Loucy (cell line): ENCODE results near the gene CCDC127.

ENCODE experiments used
- H2AFZ ChIP-seq: fragments of 200-600 bp; sonication (generic); 2 replicates; pipeline ENCODE4 v1.6.0; 2016; ENCODE audit warnings: antibody characterized with exemption, mild to moderate bottlenecking, low read length, moderate library complexity
- H3F3A ChIP-seq: fragments of 200-600 bp; 2 replicates; pipeline ENCODE4 v1.6.0; 2016; ENCODE audit warnings: antibody characterized with exemption, low read depth, mild to moderate bottlenecking
- H3K27me3 ChIP-seq: fragments of 200-600 bp; sonication (generic); 2 replicates; pipeline ENCODE4 v1.6.1; 2014; ENCODE audit warnings: low read length, mild to moderate bottlenecking; ENCODE audit not compliant: insufficient read depth, poor library complexity, severe bottlenecking
- H3K36me3 ChIP-seq: fragments of 200-600 bp; sonication (generic); 2 replicates; pipeline ENCODE4 v1.6.1; 2016; ENCODE audit warnings: low read length; ENCODE audit not compliant: insufficient read depth
- H3K4me1 ChIP-seq: fragments of 200-600 bp; sonication (generic); 2 replicates; pipeline ENCODE4 v1.5.1; 2014; ENCODE audit warnings: low read length, mild to moderate bottlenecking; ENCODE audit not compliant: insufficient read depth, poor library complexity, severe bottlenecking
- H3K4me2 ChIP-seq: fragments of 200-600 bp; sonication (generic); 2 replicates; pipeline ENCODE4 v1.6.0; 2014; ENCODE audit warnings: antibody characterized with exemption, low read length, low read depth, mild to moderate bottlenecking; ENCODE audit not compliant: poor library complexity, severe bottlenecking
- H3K4me3 ChIP-seq: fragments of 200-600 bp; sonication (generic); 2 replicates; pipeline ENCODE4 v1.5.1; 2014; ENCODE audit warnings: low read length, mild to moderate bottlenecking, mixed read lengths; ENCODE audit not compliant: poor library complexity, severe bottlenecking
- H3K79me2 ChIP-seq: fragments of 200-600 bp; sonication (generic); 2 replicates; pipeline ENCODE4 v1.6.1; 2014; ENCODE audit warnings: low read length; ENCODE audit not compliant: insufficient read depth
- H3K9ac ChIP-seq: fragments of 200-600 bp; sonication (generic); 2 replicates; pipeline ENCODE4 v1.6.0; 2014; ENCODE audit warnings: mild to moderate bottlenecking, low read depth, low read length, moderate library complexity; ENCODE audit not compliant: poor library complexity, severe bottlenecking
- H3K9me2 ChIP-seq: fragments of 200-600 bp; sonication (generic); replicated peaks from 2 replicates; pipeline ENCODE4 v1.6.1; 2016; ENCODE audit warnings: low read depth, low read length, mixed read lengths
- H3K9me3 ChIP-seq: fragments of 200-600 bp; sonication (generic); 2 replicates; pipeline ENCODE4 v1.6.1; 2014; ENCODE audit warnings: mild to moderate bottlenecking, antibody characterized with exemption, low read length, low read depth; ENCODE audit not compliant: insufficient read depth
- H4K20me1 ChIP-seq: fragments of 200-600 bp; sonication (generic); 2 replicates; pipeline ENCODE4 v1.6.0; 2014; ENCODE audit warnings: antibody characterized with exemption, low read length, mild to moderate bottlenecking; ENCODE audit not compliant: insufficient read depth, poor library complexity, severe bottlenecking
- CTCF ChIP-seq: fragments of 200-600 bp; sonication (generic); conservative IDR thresholded peaks from 2 replicates; pipeline ENCODE4 v1.5.1; 2014; ENCODE audit warnings: mild to moderate bottlenecking, antibody characterized with exemption, low read length
- EZH2phosphoT487 ChIP-seq: fragments of 200-600 bp; IDR thresholded peaks from 2 replicates; pipeline ENCODE4 v1.6.1; 2018; ENCODE audit warnings: antibody characterized with exemption, mild to moderate bottlenecking, moderate library complexity, borderline replicate concordance

CCDC127 gene

GRCh38 chr5:213803-214395 lies 4.1 kb downstream of the CCDC127 start:
- Histone ChIP-seq H4K20me1 (peaks cover 17% of the 10 kb centered on the region), H3K4me1 (peaks cover 29% of the 10 kb centered on the region), H3K9me3 (no peaks in the 10 kb centered on the region), H3K27me3 (peaks cover 6% of the 10 kb centered on the region), H2AFZ (no peak overlapping the region), H3F3A (no peaks in the 10 kb centered on the region), H3K4me3 (peak overlapping the region; percentile 25), H3K79me2 (peaks cover 59% of the 10 kb centered on the region), H3K36me3 (peaks cover 9% of the 10 kb centered on the region; the same call in 1 of the 2 replicates), H3K9ac (peak overlapping the region; percentile 20), H3K9me2 (no peaks in the 10 kb centered on the region), H3K4me2 (peak overlapping the region; percentile 89)
- TF ChIP-seq EZH2phosphoT487 (no peak), CTCF (no peak)

- Histone ChIP-seq H2AFZ (no peak overlapping the region), H3K4me1 (peaks cover 28% of the 10 kb centered on the region), H3K9me3 (no peaks in the 10 kb centered on the region), H3K27me3 (no peaks in the 10 kb centered on the region), H3F3A (no peaks in the 10 kb centered on the region), H3K9me2 (no peaks in the 10 kb centered on the region), H3K9ac (no peak overlapping the region), H3K36me3 (peaks cover 30% of the 10 kb centered on the region; the same call in 1 of the 2 replicates), H3K79me2 (peaks cover 44% of the 10 kb centered on the region), H3K4me2 (peak overlapping the region; percentile 9), H4K20me1 (peaks cover 22% of the 10 kb centered on the region), H3K4me3 (no peak overlapping the region)
- TF ChIP-seq EZH2phosphoT487: no peak
- no peak for TF ChIP-seq CTCF
Observed at GRCh38 chr5:208449-209114, 9.4 kb downstream of the CCDC127 start.

- H3K79me2 ChIP-seq: peaks cover 41% of the 10 kb centered on the region
- H3K36me3 ChIP-seq: peaks cover 35% of the 10 kb centered on the region; the same call in 1 of the 2 replicates
- H3K27me3 ChIP-seq: no peaks in the 10 kb centered on the region
- H3K9me3 ChIP-seq: no peaks in the 10 kb centered on the region
- peaks cover 22% of the 10 kb centered on the region for H4K20me1 ChIP-seq
- H3K4me2 ChIP-seq: peak overlapping the region; percentile 9
- H3K4me1 ChIP-seq: peaks cover 27% of the 10 kb centered on the region
- no peaks in the 10 kb centered on the region for H3F3A ChIP-seq
- no peak overlapping the region for H3K4me3 ChIP-seq
- H2AFZ ChIP-seq: no peak overlapping the region
- H3K9me2 ChIP-seq: no peaks in the 10 kb centered on the region
- H3K9ac ChIP-seq: no peak overlapping the region
- TF ChIP-seq EZH2phosphoT487: no peak
- TF ChIP-seq CTCF: no peak
Observed at GRCh38 chr5:207599-207998, 10.4 kb downstream of the CCDC127 start.
